B cell (primary cell): ENCODE results near the gene DNAH6. TPM values are rescaled to one million over a fixed set of nuclear protein-coding genes. Genes with fewer than 3 reads are reported as not detected.

ENCODE experiments used
- ATAC-seq: fragments of 200-7000 bp; cut with Tn5 transposase; one replicate; pipeline ENCODE4 v1.10.0; 2021; ENCODE audit warnings: low read depth, mild to moderate bottlenecking, moderate number of reproducible peaks, moderate library complexity
- CTCF ChIA-PET: fragments of 350-600 bp; sonication (Branson Sonifier 250); formaldehyde crosslinking; loops from one replicate; lab custom pipeline; 2021; ENCODE audit warnings: antibody characterized with exemption, inconsistent platforms; lab: Charles Lee
- POLR2A ChIA-PET: fragments of 350-600 bp; sonication (Branson Sonifier 250); formaldehyde crosslinking; loops from one replicate; lab custom pipeline; 2021; ENCODE audit warnings: antibody characterized with exemption; lab: Charles Lee
- DNase-seq: peaks from one replicate; pipeline ENCODE4 v3.0.0; 2013
- H2AFZ ChIP-seq: 2 replicates; pipeline ENCODE4 v1.6.1; 2012; ENCODE audit warnings: mild to moderate bottlenecking, low read depth, low read length; ENCODE audit not compliant: insufficient read depth, poor library complexity, severe bottlenecking
- H3K27ac ChIP-seq, 2 donors: 1 replicate in 1 of 2; 2 replicates in 1 of 2; pipeline ENCODE4 v1.5.1; 2012 to 2013; ENCODE audit warnings: low read length in 2 of 2, mild to moderate bottlenecking in 2 of 2, moderate library complexity in 1 of 2
- H3K27me3 ChIP-seq, 4 experiments: fragments of 200-600 bp in 1 of 4; sonication (generic) in 1 of 4; replicated peaks in 1 of 4; 1 replicate in 2 of 4; 2 replicates in 2 of 4; pipeline versions ENCODE4 v1.6.1 to v1.7.0; 2013 to 2016; ENCODE audit warnings: low read length in 3 of 4, mild to moderate bottlenecking in 2 of 4, mixed read lengths in 1 of 4, moderate library complexity in 1 of 4; ENCODE audit not compliant: insufficient read depth in 4 of 4, control insufficient read depth in 3 of 4; ENCODE audit errors: control extremely low read depth in 1 of 4
- H3K36me3 ChIP-seq, 2 experiments: replicated peaks in 1 of 2; 1 replicate in 1 of 2; 2 replicates in 1 of 2; pipeline versions ENCODE4 v1.6.1 to v1.7.1; 2013; ENCODE audit warnings: low read length in 1 of 2; ENCODE audit not compliant: insufficient read depth in 2 of 2, control insufficient read depth in 1 of 2; ENCODE audit errors: control extremely low read depth in 1 of 2, extremely low read depth in 1 of 2
- H3K4me1 ChIP-seq, 2 donors: fragments of 200-600 bp in 1 of 2; sonication (generic) in 1 of 2; 1 replicate in 1 of 2; 2 replicates in 1 of 2; pipeline versions ENCODE4 v1.5.1 to v1.6.1; 2013 to 2017; ENCODE audit warnings: low read length in 2 of 2; ENCODE audit not compliant: control insufficient read depth in 2 of 2, insufficient read depth in 2 of 2
- H3K4me2 ChIP-seq: replicated peaks from 2 replicates; pipeline ENCODE3; 2012; ENCODE audit warnings: mild to moderate bottlenecking, low read depth, low read length; ENCODE audit not compliant: poor library complexity, severe bottlenecking
- H3K4me3 ChIP-seq, 5 experiments: fragments of 200-600 bp in 1 of 5; sonication (generic) in 1 of 5; 1 replicate in 3 of 5; 2 replicates in 2 of 5; pipeline versions ENCODE4 v1.5.1 to v1.7.0; 2011 to 2016; ENCODE audit warnings: low read length in 4 of 5, mild to moderate bottlenecking in 4 of 5, low read depth in 2 of 5, control low read depth in 1 of 5, moderate library complexity in 1 of 5; ENCODE audit not compliant: insufficient read depth in 1 of 5; ENCODE audit errors: control extremely low read depth in 1 of 5, extremely low read depth in 1 of 5
- H3K79me2 ChIP-seq: fragments of 200-600 bp; sonication (generic); one replicate; pipeline ENCODE4 v1.6.0; 2016; ENCODE audit warnings: low read length; ENCODE audit not compliant: control insufficient read depth, insufficient read depth
- H3K9ac ChIP-seq: fragments of 200-600 bp; sonication (generic); 2 replicates; pipeline ENCODE4 v1.6.1; 2017; ENCODE audit warnings: mild to moderate bottlenecking, low read length, moderate library complexity
- H3K9me3 ChIP-seq, 3 donors: one replicate each; pipeline versions ENCODE4 v1.6.1 to v1.7.1; 2013; ENCODE audit warnings: low read length in 2 of 3; ENCODE audit not compliant: control insufficient read depth in 2 of 3, insufficient read depth in 1 of 3; ENCODE audit errors: control extremely low read depth in 1 of 3
- H4K20me1 ChIP-seq: 2 replicates; pipeline ENCODE4 v1.6.0; 2012; ENCODE audit warnings: mild to moderate bottlenecking, low read length; ENCODE audit not compliant: insufficient read depth, control insufficient read depth, poor library complexity, severe bottlenecking
- H3K27ac Mint-ChIP-seq: one replicate; pipeline ENCODE4 v1.8.0; 2021; ENCODE audit warnings: mixed read lengths
- H3K27me3 Mint-ChIP-seq: one replicate; pipeline ENCODE4 v1.8.0; 2021; ENCODE audit warnings: mixed read lengths
- H3K4me1 Mint-ChIP-seq: one replicate; pipeline ENCODE4 v1.8.0; 2021; ENCODE audit warnings: mixed read lengths
- H3K4me3 Mint-ChIP-seq: one replicate; pipeline ENCODE4 v1.8.0; 2021; ENCODE audit warnings: mixed read lengths
- H3K9me3 Mint-ChIP-seq: one replicate; pipeline ENCODE4 v1.8.0; 2022; ENCODE audit warnings: mixed read lengths; ENCODE audit not compliant: insufficient read depth
- EZH2 ChIP-seq: IDR thresholded peaks from 2 replicates; pipeline ENCODE4 v1.6.1; 2012; ENCODE audit warnings: borderline replicate concordance, low read depth, mild to moderate bottlenecking, moderate library complexity, low read length; ENCODE audit not compliant: insufficient read depth, poor library complexity, severe bottlenecking
- WGBS: methylation state at CpG from one replicate; pipeline ENCODE4 v1.1.5; 2013; ENCODE audit warnings: missing lambda C conversion rate; ENCODE audit not compliant: insufficient coverage; 5-methylcytosine and 5-hydroxymethylcytosine counted together
- intact Hi-C: fragments of 100-400 bp; cut with micrococcal nuclease; formaldehyde crosslinking; loops from one replicate; pipeline ENCODE4 v1.10.0; 2022
- polyA plus RNA-seq: library from polyadenylated mRNA; depleted of rRNA; stranded (reverse); fragments of >200 nt; gene quantifications from 2 replicates; pipeline ENCODE4 v1.2.3, GENCODE V29; 2012
- total RNA-seq, 2 donors: library from RNA; stranded (reverse); fragments of 120-200 nt in 1 of 2; gene quantifications; 1 replicate in 1 of 2; 2 replicates in 1 of 2; pipeline versions ENCODE4 v1.2.3 to v1.2.4, GENCODE V29; 2013 to 2022
- TF ChIP-seq, protein P1 (sequence below): fragments of 200-600 bp; IDR thresholded peaks from one replicate; pipeline ENCODE4 v1.8.0; 2022; ENCODE audit warnings: antibody characterized with exemption, mild to moderate bottlenecking

The DNAH6 gene
- total and polyA plus RNA-seq, 2 donors (not counting 1 experiment from before 2014, with no cell fraction given) = 0.01 to 1.9 TPM

DNA sequence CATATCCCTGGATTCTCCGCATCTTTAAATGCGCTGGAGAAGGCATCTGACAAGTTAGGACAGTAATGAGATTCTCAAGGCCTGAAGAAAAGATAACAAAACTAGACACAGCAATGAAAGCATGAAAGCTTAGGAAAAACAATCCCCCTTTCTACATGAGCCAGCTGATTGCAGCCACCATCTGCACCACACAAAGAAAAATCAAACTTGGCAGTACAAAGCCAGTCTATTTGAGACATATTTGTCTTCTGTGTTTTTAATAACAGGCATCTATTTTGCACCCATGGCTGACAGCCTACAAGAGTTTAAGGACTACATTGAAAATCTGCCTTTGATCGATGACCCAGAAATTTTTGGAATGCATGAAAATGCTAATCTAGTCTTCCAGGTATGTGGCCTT lies 281.0 kb downstream of the DNAH6 start:
- H3K27ac ChIP-seq = no peak overlapping the region
- ChIA-PET POLR2A (no interaction called here), CTCF (no interaction called here)
- Mint-ChIP-seq H3K27me3 (peaks cover 3% of the 10 kb centered on the region), H3K27ac (no peak overlapping the region), H3K4me1 (peaks cover 2% of the 10 kb centered on the region), H3K9me3 (peaks cover 5% of the 10 kb centered on the region), H3K4me3 (no peak overlapping the region)
- H3K4me1 ChIP-seq = no peaks in the 10 kb centered on the region
- H3K36me3 ChIP-seq = no peaks in the 10 kb centered on the region
- intact Hi-C loops = no loop called here
- TF ChIP-seq, protein P1, sequence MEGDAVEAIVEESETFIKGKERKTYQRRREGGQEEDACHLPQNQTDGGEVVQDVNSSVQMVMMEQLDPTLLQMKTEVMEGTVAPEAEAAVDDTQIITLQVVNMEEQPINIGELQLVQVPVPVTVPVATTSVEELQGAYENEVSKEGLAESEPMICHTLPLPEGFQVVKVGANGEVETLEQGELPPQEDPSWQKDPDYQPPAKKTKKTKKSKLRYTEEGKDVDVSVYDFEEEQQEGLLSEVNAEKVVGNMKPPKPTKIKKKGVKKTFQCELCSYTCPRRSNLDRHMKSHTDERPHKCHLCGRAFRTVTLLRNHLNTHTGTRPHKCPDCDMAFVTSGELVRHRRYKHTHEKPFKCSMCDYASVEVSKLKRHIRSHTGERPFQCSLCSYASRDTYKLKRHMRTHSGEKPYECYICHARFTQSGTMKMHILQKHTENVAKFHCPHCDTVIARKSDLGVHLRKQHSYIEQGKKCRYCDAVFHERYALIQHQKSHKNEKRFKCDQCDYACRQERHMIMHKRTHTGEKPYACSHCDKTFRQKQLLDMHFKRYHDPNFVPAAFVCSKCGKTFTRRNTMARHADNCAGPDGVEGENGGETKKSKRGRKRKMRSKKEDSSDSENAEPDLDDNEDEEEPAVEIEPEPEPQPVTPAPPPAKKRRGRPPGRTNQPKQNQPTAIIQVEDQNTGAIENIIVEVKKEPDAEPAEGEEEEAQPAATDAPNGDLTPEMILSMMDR = no peak
- TF ChIP-seq EZH2 = no peak
- H4K20me1 ChIP-seq = no peaks in the 10 kb centered on the region
- H2AFZ ChIP-seq = no peak overlapping the region
- no peaks in the 10 kb centered on the region for H3K79me2 ChIP-seq
- DNase-seq = no peak
- no peak for ATAC-seq
- no peak overlapping the region for H3K4me3 ChIP-seq
- WGBS = no CpG with 5 or more reads among the region's 3 CpGs
- no peak overlapping the region for H3K9ac ChIP-seq
- H3K9me3 ChIP-seq = peaks cover 4 to 5% (median 5%) of the 10 kb centered on the region in 3 donors
- no peaks in the 10 kb centered on the region for H3K27me3 ChIP-seq
- no peak overlapping the region for H3K4me2 ChIP-seq

DNA sequence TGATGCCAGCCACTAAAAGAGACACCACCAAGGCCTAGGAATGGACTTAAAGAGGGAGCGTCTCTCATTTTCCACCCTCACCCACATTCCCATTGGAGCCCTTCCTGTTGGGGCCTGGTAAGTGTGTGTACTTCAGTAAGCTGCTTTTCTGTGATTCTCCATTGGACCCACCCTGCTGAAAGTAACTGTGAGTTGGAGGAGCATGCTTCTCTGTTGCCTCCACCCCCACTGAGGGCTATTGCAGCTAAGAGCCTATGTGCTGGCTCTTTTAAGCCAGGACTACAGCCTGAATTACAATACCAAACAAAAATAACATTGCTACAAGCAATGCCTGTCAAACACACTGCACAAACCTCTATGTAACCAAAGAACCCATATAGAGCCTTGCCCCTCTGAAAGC lies 283.5 kb downstream of the DNAH6 start:
- no peak for ATAC-seq
- H3K27ac Mint-ChIP-seq = no peak overlapping the region
- ChIA-PET CTCF (no interaction called here), POLR2A (no interaction called here)
- Histone ChIP-seq H3K9me3 (peaks cover 2 to 7% (median 5%) of the 10 kb centered on the region in 3 donors), H3K9ac (no peak overlapping the region), H2AFZ (no peak overlapping the region), H4K20me1 (no peaks in the 10 kb centered on the region), H3K4me1 (no peaks in the 10 kb centered on the region), H3K36me3 (no peaks in the 10 kb centered on the region), H3K27me3 (no peaks in the 10 kb centered on the region), H3K27ac (no peak overlapping the region), H3K4me3 (no peak overlapping the region), H3K79me2 (no peaks in the 10 kb centered on the region), H3K4me2 (no peak overlapping the region)
- peaks cover 2% of the 10 kb centered on the region for H3K4me1 Mint-ChIP-seq
- intact Hi-C loops = no loop called here
- no CpG with 5 or more reads among the region's 1 CpG for WGBS
- H3K4me3 Mint-ChIP-seq = no peak overlapping the region
- peaks cover 7% of the 10 kb centered on the region for H3K9me3 Mint-ChIP-seq
- TF ChIP-seq EZH2 = no peak
- TF ChIP-seq, protein P1 = no peak
- no peak for DNase-seq
- H3K27me3 Mint-ChIP-seq = peaks cover 3% of the 10 kb centered on the region
